Measurements from ENCODE around the gene FKBP9.

DNA sequence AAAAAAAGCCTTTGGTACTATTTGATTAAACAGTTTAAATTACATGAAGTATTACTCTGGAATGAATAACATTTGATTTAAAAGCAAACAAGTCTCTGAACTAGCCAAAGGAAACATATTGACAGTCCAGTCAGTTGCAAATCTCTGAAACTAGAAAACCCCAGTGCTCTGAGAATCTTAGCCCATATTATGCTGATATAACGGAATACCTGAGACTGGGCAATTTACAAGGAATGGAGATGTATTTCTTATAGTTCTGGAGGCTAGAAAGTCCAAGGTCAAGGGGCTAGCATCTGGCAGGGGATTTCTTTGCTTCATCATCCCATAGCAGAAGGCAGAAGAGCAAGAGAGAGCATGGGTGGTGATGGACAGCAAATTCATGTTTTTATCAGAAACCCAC, 21.7 kb upstream of the FKBP9 start:
- TF ChIP-seq, protein P1, sequence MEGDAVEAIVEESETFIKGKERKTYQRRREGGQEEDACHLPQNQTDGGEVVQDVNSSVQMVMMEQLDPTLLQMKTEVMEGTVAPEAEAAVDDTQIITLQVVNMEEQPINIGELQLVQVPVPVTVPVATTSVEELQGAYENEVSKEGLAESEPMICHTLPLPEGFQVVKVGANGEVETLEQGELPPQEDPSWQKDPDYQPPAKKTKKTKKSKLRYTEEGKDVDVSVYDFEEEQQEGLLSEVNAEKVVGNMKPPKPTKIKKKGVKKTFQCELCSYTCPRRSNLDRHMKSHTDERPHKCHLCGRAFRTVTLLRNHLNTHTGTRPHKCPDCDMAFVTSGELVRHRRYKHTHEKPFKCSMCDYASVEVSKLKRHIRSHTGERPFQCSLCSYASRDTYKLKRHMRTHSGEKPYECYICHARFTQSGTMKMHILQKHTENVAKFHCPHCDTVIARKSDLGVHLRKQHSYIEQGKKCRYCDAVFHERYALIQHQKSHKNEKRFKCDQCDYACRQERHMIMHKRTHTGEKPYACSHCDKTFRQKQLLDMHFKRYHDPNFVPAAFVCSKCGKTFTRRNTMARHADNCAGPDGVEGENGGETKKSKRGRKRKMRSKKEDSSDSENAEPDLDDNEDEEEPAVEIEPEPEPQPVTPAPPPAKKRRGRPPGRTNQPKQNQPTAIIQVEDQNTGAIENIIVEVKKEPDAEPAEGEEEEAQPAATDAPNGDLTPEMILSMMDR (conservative IDR thresholded peaks at IDR 0.05), result no peak
- no peak for TF ChIP-seq ZFX (IDR thresholded peaks at IDR 0.05)

Measured in C4-2B (cell line).